Activated CD8-positive, alpha-beta memory T cell treated with anti-CD3 and anti-CD28 coated beads, Interleukin-2, amount 50 U/mL, for 48 hours (primary cell): ENCODE data around the gene SUPT20HL1.
"Not testable (repeated sequence)": the region's sequence is repeated elsewhere in the genome, so short reads cannot be mapped to it uniquely, and the experiment has no call there.

Experiments
- DNase-seq: peaks from one replicate; pipeline ENCODE4 v3.0.0-alpha.2; 2020

Gene SUPT20HL1

GRCh38 chrX:24360272-24360671 lies at the start of gene SUPT20HL1:
Gene SUPT20HL1 (plus strand): TSS chrX:24360639. CDS start chrX:24362761, 2,122 bp downstream.
- DNase-seq: no peak

- DNase-seq: not testable (repeated sequence)
Measured at GRCh38 chrX:24310916-24311315, 49.5 kb upstream of the SUPT20HL1 start.

- DNase-seq: not testable (repeated sequence)
Measured at GRCh38 chrX:24311507-24312248, 48.8 kb upstream of the SUPT20HL1 start.

- not testable (repeated sequence) for DNase-seq
Measured at GRCh38 chrX:24312249-24312607, 48.2 kb upstream of the SUPT20HL1 start.

- no peak for DNase-seq
Measured at GRCh38 chrX:24314019-24314635, 46.3 kb upstream of the SUPT20HL1 start, which contains the start of gene SUPT20HL2. Gene SUPT20HL2 (minus strand): TSS chrX:24314069. CDS start chrX:24313315, 754 bp downstream.

- no peak for DNase-seq
Measured at GRCh38 chrX:24316111-24316510, 44.3 kb upstream of the SUPT20HL1 start.

- DNase-seq: no peak
Measured at GRCh38 chrX:24317567-24317966, 42.9 kb upstream of the SUPT20HL1 start.

- DNase-seq: no peak
Measured at GRCh38 chrX:24321741-24322395, 38.6 kb upstream of the SUPT20HL1 start.

- no peak for DNase-seq
Measured at GRCh38 chrX:24325231-24325630, 35.2 kb upstream of the SUPT20HL1 start.

- DNase-seq: no peak
Measured at GRCh38 chrX:24332878-24333277, 27.6 kb upstream of the SUPT20HL1 start.

- no peak for DNase-seq
Measured at GRCh38 chrX:24333371-24333770, 27.1 kb upstream of the SUPT20HL1 start.

- DNase-seq: no peak
Measured at GRCh38 chrX:24334461-24334860, 26.0 kb upstream of the SUPT20HL1 start.

- DNase-seq: no peak
Measured at GRCh38 chrX:24335871-24336270, 24.6 kb upstream of the SUPT20HL1 start.

GRCh38 chrX:24339911-24340310 lies 20.5 kb upstream of the SUPT20HL1 start:
- no peak for DNase-seq

GRCh38 chrX:24340501-24340900 lies 19.9 kb upstream of the SUPT20HL1 start:
- no peak for DNase-seq

- no peak for DNase-seq
Measured at GRCh38 chrX:24341795-24342194, 18.6 kb upstream of the SUPT20HL1 start.

- no peak for DNase-seq
Measured at GRCh38 chrX:24343719-24344118, 16.7 kb upstream of the SUPT20HL1 start.

- no peak for DNase-seq
Measured at GRCh38 chrX:24347881-24348280, 12.6 kb upstream of the SUPT20HL1 start.

GRCh38 chrX:24350217-24350616 lies 10.2 kb upstream of the SUPT20HL1 start:
- DNase-seq: no peak

GRCh38 chrX:24355095-24355494 lies 5.3 kb upstream of the SUPT20HL1 start:
- DNase-seq: no peak

GRCh38 chrX:24357106-24357505 lies 3.3 kb upstream of the SUPT20HL1 start:
- DNase-seq: no peak

- not testable (repeated sequence) for DNase-seq
Measured at GRCh38 chrX:24362089-24362745, 1.8 kb downstream of the SUPT20HL1 start.

GRCh38 chrX:24363432-24364181 lies 3.2 kb downstream of the SUPT20HL1 start:
- DNase-seq: not testable (repeated sequence)
